ENCODE data around the gene KANSL1. TPM values are rescaled to one million over a fixed set of nuclear protein-coding genes. Genes with fewer than 3 reads are reported as not detected.

The KANSL1 gene
- total and polyA plus RNA-seq, 2 experiments from 2014 or later, result 49.0 to 206 TPM

GRCh38 chr17:46011711-46012505, 181.3 kb downstream of the KANSL1 start:
- Histone ChIP-seq H3K4me3 (no peak overlapping the region), H3K4me2 (no peak overlapping the region), H3K4me1 (ENCODE audit: insufficient read depth) (no peaks in the 10 kb centered on the region), H3K36me3 (ENCODE audit: insufficient read depth) (no peaks in the 10 kb centered on the region), H3K79me2 (replicated peaks; ENCODE audit: insufficient read depth) (no peaks in the 10 kb centered on the region), H3F3A (replicated peaks; ENCODE audit: low read depth) (no peaks in the 10 kb centered on the region), H3K27ac (ENCODE audit: low read depth) (no peak overlapping the region), H3K27me3 (ENCODE audit: insufficient read depth) (no peaks in the 10 kb centered on the region), H2AFZ (no peak overlapping the region), H3K9me2 (ENCODE audit: insufficient read depth) (no peaks in the 10 kb centered on the region), H4K20me1 (replicated peaks; ENCODE audit: insufficient read depth) (no peaks in the 10 kb centered on the region)
- Mint-ChIP-seq H3K27me3 (ENCODE audit: insufficient read depth, low read depth, poor library complexity) (peaks cover 8% of the 10 kb centered on the region), H3K4me1 (no peaks in the 10 kb centered on the region; the same call in 2 of the 3 replicates), H3K9me3 (no peaks in the 10 kb centered on the region), H3K4me3 (no peak overlapping the region), H3K27ac (no peak overlapping the region), H3K36me3 (ENCODE audit: low read depth) (no peaks in the 10 kb centered on the region)
- TF ChIP-seq, protein P1, sequence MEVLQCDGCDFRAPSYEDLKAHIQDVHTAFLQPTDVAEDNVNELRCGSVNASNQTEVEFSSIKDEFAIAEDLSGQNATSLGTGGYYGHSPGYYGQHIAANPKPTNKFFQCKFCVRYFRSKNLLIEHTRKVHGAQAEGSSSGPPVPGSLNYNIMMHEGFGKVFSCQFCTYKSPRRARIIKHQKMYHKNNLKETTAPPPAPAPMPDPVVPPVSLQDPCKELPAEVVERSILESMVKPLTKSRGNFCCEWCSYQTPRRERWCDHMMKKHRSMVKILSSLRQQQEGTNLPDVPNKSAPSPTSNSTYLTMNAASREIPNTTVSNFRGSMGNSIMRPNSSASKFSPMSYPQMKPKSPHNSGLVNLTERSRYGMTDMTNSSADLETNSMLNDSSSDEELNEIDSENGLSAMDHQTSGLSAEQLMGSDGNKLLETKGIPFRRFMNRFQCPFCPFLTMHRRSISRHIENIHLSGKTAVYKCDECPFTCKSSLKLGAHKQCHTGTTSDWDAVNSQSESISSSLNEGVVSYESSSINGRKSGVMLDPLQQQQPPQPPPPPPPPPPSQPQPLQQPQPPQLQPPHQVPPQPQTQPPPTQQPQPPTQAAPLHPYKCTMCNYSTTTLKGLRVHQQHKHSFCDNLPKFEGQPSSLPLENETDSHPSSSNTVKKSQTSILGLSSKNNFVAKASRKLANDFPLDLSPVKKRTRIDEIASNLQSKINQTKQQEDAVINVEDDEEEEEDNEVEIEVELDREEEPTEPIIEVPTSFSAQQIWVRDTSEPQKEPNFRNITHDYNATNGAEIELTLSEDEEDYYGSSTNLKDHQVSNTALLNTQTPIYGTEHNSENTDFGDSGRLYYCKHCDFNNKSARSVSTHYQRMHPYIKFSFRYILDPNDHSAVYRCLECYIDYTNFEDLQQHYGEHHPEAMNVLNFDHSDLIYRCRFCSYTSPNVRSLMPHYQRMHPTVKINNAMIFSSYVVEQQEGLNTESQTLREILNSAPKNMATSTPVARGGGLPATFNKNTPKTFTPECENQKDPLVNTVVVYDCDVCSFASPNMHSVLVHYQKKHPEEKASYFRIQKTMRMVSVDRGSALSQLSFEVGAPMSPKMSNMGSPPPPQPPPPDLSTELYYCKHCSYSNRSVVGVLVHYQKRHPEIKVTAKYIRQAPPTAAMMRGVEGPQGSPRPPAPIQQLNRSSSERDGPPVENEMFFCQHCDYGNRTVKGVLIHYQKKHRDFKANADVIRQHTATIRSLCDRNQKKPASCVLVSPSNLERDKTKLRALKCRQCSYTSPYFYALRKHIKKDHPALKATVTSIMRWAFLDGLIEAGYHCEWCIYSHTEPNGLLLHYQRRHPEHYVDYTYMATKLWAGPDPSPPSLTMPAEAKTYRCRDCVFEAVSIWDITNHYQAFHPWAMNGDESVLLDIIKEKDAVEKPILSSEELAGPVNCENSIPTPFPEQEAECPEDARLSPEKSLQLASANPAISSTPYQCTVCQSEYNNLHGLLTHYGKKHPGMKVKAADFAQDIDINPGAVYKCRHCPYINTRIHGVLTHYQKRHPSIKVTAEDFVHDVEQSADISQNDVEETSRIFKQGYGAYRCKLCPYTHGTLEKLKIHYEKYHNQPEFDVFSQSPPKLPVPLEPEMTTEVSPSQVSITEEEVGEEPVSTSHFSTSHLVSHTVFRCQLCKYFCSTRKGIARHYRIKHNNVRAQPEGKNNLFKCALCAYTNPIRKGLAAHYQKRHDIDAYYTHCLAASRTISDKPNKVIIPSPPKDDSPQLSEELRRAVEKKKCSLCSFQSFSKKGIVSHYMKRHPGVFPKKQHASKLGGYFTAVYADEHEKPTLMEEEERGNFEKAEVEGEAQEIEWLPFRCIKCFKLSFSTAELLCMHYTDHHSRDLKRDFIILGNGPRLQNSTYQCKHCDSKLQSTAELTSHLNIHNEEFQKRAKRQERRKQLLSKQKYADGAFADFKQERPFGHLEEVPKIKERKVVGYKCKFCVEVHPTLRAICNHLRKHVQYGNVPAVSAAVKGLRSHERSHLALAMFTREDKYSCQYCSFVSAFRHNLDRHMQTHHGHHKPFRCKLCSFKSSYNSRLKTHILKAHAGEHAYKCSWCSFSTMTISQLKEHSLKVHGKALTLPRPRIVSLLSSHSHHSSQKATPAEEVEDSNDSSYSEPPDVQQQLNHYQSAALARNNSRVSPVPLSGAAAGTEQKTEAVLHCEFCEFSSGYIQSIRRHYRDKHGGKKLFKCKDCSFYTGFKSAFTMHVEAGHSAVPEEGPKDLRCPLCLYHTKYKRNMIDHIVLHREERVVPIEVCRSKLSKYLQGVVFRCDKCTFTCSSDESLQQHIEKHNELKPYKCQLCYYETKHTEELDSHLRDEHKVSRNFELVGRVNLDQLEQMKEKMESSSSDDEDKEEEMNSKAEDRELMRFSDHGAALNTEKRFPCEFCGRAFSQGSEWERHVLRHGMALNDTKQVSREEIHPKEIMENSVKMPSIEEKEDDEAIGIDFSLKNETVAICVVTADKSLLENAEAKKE (CRISPR knock-in tag; IDR thresholded peaks at IDR 0.05), result no peak
- TF ChIP-seq, protein P2, sequence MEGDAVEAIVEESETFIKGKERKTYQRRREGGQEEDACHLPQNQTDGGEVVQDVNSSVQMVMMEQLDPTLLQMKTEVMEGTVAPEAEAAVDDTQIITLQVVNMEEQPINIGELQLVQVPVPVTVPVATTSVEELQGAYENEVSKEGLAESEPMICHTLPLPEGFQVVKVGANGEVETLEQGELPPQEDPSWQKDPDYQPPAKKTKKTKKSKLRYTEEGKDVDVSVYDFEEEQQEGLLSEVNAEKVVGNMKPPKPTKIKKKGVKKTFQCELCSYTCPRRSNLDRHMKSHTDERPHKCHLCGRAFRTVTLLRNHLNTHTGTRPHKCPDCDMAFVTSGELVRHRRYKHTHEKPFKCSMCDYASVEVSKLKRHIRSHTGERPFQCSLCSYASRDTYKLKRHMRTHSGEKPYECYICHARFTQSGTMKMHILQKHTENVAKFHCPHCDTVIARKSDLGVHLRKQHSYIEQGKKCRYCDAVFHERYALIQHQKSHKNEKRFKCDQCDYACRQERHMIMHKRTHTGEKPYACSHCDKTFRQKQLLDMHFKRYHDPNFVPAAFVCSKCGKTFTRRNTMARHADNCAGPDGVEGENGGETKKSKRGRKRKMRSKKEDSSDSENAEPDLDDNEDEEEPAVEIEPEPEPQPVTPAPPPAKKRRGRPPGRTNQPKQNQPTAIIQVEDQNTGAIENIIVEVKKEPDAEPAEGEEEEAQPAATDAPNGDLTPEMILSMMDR (conservative IDR thresholded peaks at IDR 0.05; ENCODE audit: low read depth in 2 of 2), result no peak
- TF ChIP-seq NANOG (IDR thresholded peaks at IDR 0.05; ENCODE audit: borderline replicate concordance), result no peak
- TF ChIP-seq, protein P3, sequence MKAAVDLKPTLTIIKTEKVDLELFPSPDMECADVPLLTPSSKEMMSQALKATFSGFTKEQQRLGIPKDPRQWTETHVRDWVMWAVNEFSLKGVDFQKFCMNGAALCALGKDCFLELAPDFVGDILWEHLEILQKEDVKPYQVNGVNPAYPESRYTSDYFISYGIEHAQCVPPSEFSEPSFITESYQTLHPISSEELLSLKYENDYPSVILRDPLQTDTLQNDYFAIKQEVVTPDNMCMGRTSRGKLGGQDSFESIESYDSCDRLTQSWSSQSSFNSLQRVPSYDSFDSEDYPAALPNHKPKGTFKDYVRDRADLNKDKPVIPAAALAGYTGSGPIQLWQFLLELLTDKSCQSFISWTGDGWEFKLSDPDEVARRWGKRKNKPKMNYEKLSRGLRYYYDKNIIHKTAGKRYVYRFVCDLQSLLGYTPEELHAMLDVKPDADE (IDR thresholded peaks at IDR 0.05), result no peak
- peak; percentile 49 for DNase-seq (ENCODE audit: low spot score)
- ATAC-seq, result peak; percentile 47
